Epidermal melanocyte (primary cell): ENCODE measurements around the gene PSMB3.

Experiments used
- DNase-seq: peaks from one replicate; pipeline ENCODE4 v3.0.0; 2011; ENCODE audit warnings: low spot score; ENCODE audit not compliant: insufficient read length

The PSMB3 gene

GRCh38 chr17:38796451-38797157, 44.1 kb downstream of the PSMB3 start:
- no peak for DNase-seq

GRCh38 chr17:38797158-38797490, 44.6 kb downstream of the PSMB3 start:
- no peak for DNase-seq

- DNase-seq = no peak
These were observed 45.3 kb downstream of the PSMB3 start for GRCh38 chr17:38797828-38798227.

GRCh38 chr17:38798614-38799500, 46.3 kb downstream of the PSMB3 start:
- DNase-seq = peak; percentile 66

- peak; percentile 97 for DNase-seq
These were observed 47.1 kb downstream of the PSMB3 start, which contains the start of gene PIP4K2B for GRCh38 chr17:38799501-38800236. PIP4K2B (minus strand) TSS chr17:38799556; CDS start chr17:38799424, 132 bp downstream.

- DNase-seq = no peak
These were observed 47.8 kb downstream of the PSMB3 start for GRCh38 chr17:38800237-38800760.

- no peak for DNase-seq
These were observed 57.3 kb downstream of the PSMB3 start for GRCh38 chr17:38809828-38810227.
